ENCODE data around the gene PSD.

The PSD gene

DNA sequence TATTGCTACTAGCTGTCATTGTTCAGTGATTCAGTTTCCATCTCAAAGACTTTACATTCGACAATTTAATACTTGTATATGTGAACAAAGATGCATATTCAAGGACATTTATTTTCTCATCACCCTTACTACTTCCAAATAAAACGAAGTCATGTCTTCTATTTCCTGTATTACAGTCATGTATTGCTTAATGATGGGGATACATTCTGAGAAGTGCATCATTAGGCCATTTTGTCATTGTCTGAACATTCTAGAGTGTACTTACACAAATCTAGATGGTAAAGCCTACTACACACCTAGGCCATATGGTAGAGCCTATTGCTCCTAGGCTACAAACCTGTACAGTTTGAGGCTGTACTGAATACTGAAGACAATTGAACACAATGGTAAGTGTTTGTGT lies 26.3 kb upstream of the PSD start:
- H3K36me3 ChIP-seq (ENCODE audit: low read depth): no peaks in the 10 kb centered on the region
- ATAC-seq (ENCODE audit: low read depth): no peak
- no peaks in the 10 kb centered on the region for H3K9me3 ChIP-seq (ENCODE audit: severe bottlenecking)
- no peak overlapping the region for H3K27ac ChIP-seq (ENCODE audit: poor library complexity, severe bottlenecking)
- H3K27me3 ChIP-seq (ENCODE audit: insufficient read depth, poor library complexity, severe bottlenecking): no peaks in the 10 kb centered on the region
- peaks cover 3% of the 10 kb centered on the region for H3K4me1 ChIP-seq (ENCODE audit: insufficient read depth, poor library complexity, severe bottlenecking)
- no peak overlapping the region for H3K4me3 ChIP-seq (ENCODE audit: severe bottlenecking)
- no peak for DNase-seq (ENCODE audit: low spot score)
- TF ChIP-seq, protein P1, sequence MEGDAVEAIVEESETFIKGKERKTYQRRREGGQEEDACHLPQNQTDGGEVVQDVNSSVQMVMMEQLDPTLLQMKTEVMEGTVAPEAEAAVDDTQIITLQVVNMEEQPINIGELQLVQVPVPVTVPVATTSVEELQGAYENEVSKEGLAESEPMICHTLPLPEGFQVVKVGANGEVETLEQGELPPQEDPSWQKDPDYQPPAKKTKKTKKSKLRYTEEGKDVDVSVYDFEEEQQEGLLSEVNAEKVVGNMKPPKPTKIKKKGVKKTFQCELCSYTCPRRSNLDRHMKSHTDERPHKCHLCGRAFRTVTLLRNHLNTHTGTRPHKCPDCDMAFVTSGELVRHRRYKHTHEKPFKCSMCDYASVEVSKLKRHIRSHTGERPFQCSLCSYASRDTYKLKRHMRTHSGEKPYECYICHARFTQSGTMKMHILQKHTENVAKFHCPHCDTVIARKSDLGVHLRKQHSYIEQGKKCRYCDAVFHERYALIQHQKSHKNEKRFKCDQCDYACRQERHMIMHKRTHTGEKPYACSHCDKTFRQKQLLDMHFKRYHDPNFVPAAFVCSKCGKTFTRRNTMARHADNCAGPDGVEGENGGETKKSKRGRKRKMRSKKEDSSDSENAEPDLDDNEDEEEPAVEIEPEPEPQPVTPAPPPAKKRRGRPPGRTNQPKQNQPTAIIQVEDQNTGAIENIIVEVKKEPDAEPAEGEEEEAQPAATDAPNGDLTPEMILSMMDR (IDR thresholded peaks at IDR 0.05; ENCODE audit: poor library complexity, severe bottlenecking): no peak

DNA sequence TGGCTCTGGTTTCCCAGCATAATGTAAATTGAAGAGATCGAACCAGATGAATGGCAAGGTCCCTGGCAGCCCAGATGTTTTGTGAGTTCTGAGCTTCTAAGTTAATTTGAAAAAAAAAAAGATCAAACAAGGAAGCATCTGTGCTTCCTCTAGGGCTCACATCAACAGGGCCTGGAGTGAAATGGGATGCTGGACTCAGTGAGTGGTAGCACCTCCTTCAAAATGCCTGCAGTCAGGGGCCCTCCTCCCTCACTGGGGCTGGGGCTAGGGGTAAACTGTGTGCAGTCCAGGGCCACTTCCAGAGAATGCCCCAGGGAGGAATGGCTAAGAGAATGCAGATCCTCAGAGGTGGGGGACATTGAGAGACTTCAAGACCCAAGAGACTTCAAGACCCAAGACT lies 19.8 kb upstream of the PSD start:
- Histone ChIP-seq H3K9me3 (ENCODE audit: severe bottlenecking) (no peaks in the 10 kb centered on the region), H3K27ac (ENCODE audit: poor library complexity, severe bottlenecking) (no peak overlapping the region), H3K4me3 (ENCODE audit: severe bottlenecking) (no peak overlapping the region), H3K36me3 (ENCODE audit: low read depth) (no peaks in the 10 kb centered on the region), H3K4me1 (ENCODE audit: insufficient read depth, poor library complexity, severe bottlenecking) (peaks cover 6% of the 10 kb centered on the region), H3K27me3 (ENCODE audit: insufficient read depth, poor library complexity, severe bottlenecking) (no peaks in the 10 kb centered on the region)
- DNase-seq (ENCODE audit: low spot score) (no peak), ATAC-seq (ENCODE audit: low read depth) (no peak)
- TF ChIP-seq, protein P1 (IDR thresholded peaks at IDR 0.05; ENCODE audit: poor library complexity, severe bottlenecking): no peak

DNA sequence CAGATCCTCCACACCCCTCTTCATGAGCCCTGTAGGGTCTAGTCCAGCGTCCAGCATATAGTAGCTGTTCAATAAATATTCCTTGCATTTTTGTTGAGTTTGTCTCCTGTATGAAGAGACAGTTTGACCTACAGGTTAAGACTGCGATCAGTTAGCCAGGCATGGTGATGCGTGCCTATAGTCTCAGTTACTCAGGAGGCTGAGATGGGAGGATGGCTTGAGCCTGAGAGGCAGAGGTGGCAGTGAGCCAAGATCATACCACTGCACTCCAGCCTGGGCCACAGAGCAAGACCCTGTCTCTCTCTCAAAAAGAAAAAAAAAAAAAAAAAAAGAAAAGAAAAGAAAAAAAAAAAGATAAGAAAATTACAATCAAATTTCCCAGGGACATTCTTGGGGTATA lies 18.9 kb upstream of the PSD start:
- ATAC-seq (ENCODE audit: low read depth): no peak
- no peak for DNase-seq (ENCODE audit: low spot score)
- no peaks in the 10 kb centered on the region for H3K36me3 ChIP-seq (ENCODE audit: low read depth)
- H3K27ac ChIP-seq (ENCODE audit: poor library complexity, severe bottlenecking): no peak overlapping the region
- peaks cover 6% of the 10 kb centered on the region for H3K4me1 ChIP-seq (ENCODE audit: insufficient read depth, poor library complexity, severe bottlenecking)
- TF ChIP-seq, protein P1 (IDR thresholded peaks at IDR 0.05; ENCODE audit: poor library complexity, severe bottlenecking): no peak
- no peaks in the 10 kb centered on the region for H3K9me3 ChIP-seq (ENCODE audit: severe bottlenecking)
- no peaks in the 10 kb centered on the region for H3K27me3 ChIP-seq (ENCODE audit: insufficient read depth, poor library complexity, severe bottlenecking)
- no peak overlapping the region for H3K4me3 ChIP-seq (ENCODE audit: severe bottlenecking)

DNA sequence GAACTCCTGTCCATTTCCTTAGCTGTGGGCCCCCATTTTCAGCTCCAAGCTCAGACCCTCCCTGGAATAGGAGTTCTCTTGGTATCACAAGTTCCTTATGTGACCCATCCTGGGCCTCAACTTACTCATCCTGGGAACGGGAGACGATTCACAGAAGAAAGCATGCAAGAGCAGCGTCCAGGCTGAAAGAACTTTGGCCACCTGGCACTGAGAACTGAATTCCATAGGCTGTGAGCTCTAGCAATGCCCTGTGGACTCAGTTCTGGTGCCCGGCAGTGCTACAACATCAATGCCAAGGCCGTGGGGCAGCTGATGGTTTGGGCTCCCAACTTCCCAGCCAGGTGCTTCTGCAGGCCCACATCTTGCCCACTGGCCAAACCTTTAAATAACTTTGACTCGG lies 17.7 kb upstream of the PSD start:
- no peak overlapping the region for H3K27ac ChIP-seq (ENCODE audit: poor library complexity, severe bottlenecking)
- H3K4me3 ChIP-seq (ENCODE audit: severe bottlenecking): no peak overlapping the region
- no peaks in the 10 kb centered on the region for H3K27me3 ChIP-seq (ENCODE audit: insufficient read depth, poor library complexity, severe bottlenecking)
- no peak for DNase-seq (ENCODE audit: low spot score)
- H3K4me1 ChIP-seq (ENCODE audit: insufficient read depth, poor library complexity, severe bottlenecking): peaks cover 8% of the 10 kb centered on the region
- H3K9me3 ChIP-seq (ENCODE audit: severe bottlenecking): no peaks in the 10 kb centered on the region
- no peaks in the 10 kb centered on the region for H3K36me3 ChIP-seq (ENCODE audit: low read depth)
- TF ChIP-seq, protein P1 (IDR thresholded peaks at IDR 0.05; ENCODE audit: poor library complexity, severe bottlenecking): no peak
- ATAC-seq (ENCODE audit: low read depth): no peak

DNA sequence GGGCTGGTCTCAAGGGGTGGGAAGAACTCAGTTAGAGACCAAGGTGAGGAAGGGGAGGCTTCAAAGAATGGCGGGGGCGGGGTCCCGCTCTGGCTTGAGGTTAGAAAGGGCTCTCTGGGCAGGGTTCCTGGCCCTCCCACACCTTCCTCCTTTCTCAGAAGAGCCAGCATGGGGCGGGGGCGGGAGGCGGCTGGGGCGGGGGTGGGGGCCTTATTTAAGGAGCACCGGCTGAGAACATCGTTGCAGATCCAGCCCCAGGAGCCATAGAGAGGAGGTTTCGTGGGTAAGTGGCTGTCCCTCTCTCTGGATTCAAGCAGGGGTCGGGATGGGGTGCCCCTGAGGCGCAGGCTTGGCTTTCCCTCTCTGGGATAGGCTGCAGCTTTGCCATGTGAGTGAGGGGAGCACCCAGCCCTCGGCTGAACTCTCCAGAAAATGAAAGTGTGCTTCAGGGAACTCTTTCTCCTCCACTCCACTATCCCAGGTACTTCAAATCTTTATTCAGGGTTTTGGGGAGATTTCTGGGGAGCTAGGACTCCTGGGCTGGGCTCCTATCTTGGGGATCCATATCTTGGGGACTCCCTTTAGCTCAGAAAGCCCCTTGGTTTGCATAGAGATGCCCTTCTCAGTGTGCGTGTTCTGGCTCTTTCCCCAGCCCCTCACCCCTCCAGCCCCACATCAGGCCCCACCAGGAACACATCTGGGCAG lies 17.1 kb upstream of the PSD start:
- Histone ChIP-seq H3K4me1 (ENCODE audit: insufficient read depth, poor library complexity, severe bottlenecking) (peaks cover 10% of the 10 kb centered on the region), H3K36me3 (ENCODE audit: low read depth) (peaks cover 5% of the 10 kb centered on the region), H3K27me3 (ENCODE audit: insufficient read depth, poor library complexity, severe bottlenecking) (no peaks in the 10 kb centered on the region), H3K4me3 (ENCODE audit: severe bottlenecking) (no peak overlapping the region), H3K27ac (ENCODE audit: poor library complexity, severe bottlenecking) (no peak overlapping the region), H3K9me3 (ENCODE audit: severe bottlenecking) (no peaks in the 10 kb centered on the region)
- DNase-seq (ENCODE audit: low spot score) (no peak), ATAC-seq (ENCODE audit: low read depth) (no peak)
- TF ChIP-seq, protein P1 (IDR thresholded peaks at IDR 0.05; ENCODE audit: poor library complexity, severe bottlenecking): no peak

All from RWPE2 (cell line).